GM23338 (cell line): Measurements from ENCODE around the gene ZNF609. TPM values are rescaled to one million over a fixed set of nuclear protein-coding genes. Genes with fewer than 3 reads are reported as not detected.
A peak's percentile ranks its signal among the peaks of the same experiment; 100 is the strongest.

Experiments used
- ATAC-seq: fragments of 200-7000 bp; cut with Tn5 transposase; 3 replicates; pipeline ENCODE4 v1.9.1; 2020
- DNase-seq: peaks from one replicate; pipeline ENCODE4 v3.0.0-alpha.2; 2015; ENCODE audit warnings: low spot score
- H2AFZ ChIP-seq: fragments of 200-600 bp; sonication (generic); 2 replicates; pipeline ENCODE4 v1.8.0; 2016; ENCODE audit warnings: antibody characterized with exemption, mild to moderate bottlenecking, moderate library complexity
- H3F3A ChIP-seq: fragments of 200-600 bp; sonication (generic); replicated peaks from 2 replicates; pipeline ENCODE4 v1.8.0; 2017; ENCODE audit warnings: antibody characterized with exemption, mixed run types, low read depth
- H3K27ac ChIP-seq: fragments of 200-600 bp; sonication (generic); 2 replicates; pipeline ENCODE4 v1.6.1; 2016; ENCODE audit warnings: low read depth
- H3K27me3 ChIP-seq: fragments of 200-600 bp; sonication (generic); 2 replicates; pipeline ENCODE4 v1.8.0; 2016; ENCODE audit warnings: mild to moderate bottlenecking, mixed run types, moderate library complexity; ENCODE audit not compliant: insufficient read depth
- H3K36me3 ChIP-seq: fragments of 200-600 bp; sonication (generic); 2 replicates; pipeline ENCODE4 v1.8.0; 2016; ENCODE audit warnings: mild to moderate bottlenecking; ENCODE audit not compliant: insufficient read depth
- H3K4me1 ChIP-seq: fragments of 200-600 bp; sonication (generic); 2 replicates; pipeline ENCODE4 v1.8.0; 2016; ENCODE audit warnings: mild to moderate bottlenecking, moderate library complexity; ENCODE audit not compliant: insufficient read depth
- H3K4me2 ChIP-seq: fragments of 200-600 bp; sonication (generic); 2 replicates; pipeline ENCODE4 v1.7.1; 2017; ENCODE audit warnings: mixed run types
- H3K4me3 ChIP-seq: fragments of 200-600 bp; sonication (generic); 2 replicates; pipeline ENCODE4 v1.6.1; 2016; ENCODE audit warnings: mixed run types
- H3K79me2 ChIP-seq: fragments of 200-600 bp; sonication (generic); replicated peaks from 2 replicates; pipeline ENCODE4 v1.8.0; 2017; ENCODE audit warnings: mild to moderate bottlenecking; ENCODE audit not compliant: insufficient read depth
- H3K9me2 ChIP-seq: fragments of 200-600 bp; sonication (generic); 2 replicates; pipeline ENCODE4 v1.8.0; 2017; ENCODE audit not compliant: insufficient read depth
- H4K20me1 ChIP-seq: fragments of 200-600 bp; sonication (generic); replicated peaks from 2 replicates; pipeline ENCODE4 v1.8.0; 2017; ENCODE audit warnings: mild to moderate bottlenecking; ENCODE audit not compliant: insufficient read depth
- H3K27ac Mint-ChIP-seq: 2 replicates; pipeline ENCODE4 v1.8.0; 2020; ENCODE audit warnings: inconsistent platforms, mild to moderate bottlenecking, moderate library complexity, mixed read lengths
- H3K27me3 Mint-ChIP-seq: 3 replicates; pipeline ENCODE4 v1.8.0; 2022; ENCODE audit warnings: low read depth, mild to moderate bottlenecking, moderate library complexity, mixed read lengths, inconsistent platforms; ENCODE audit not compliant: insufficient read depth, poor library complexity
- H3K36me3 Mint-ChIP-seq: 3 replicates; pipeline ENCODE4 v1.8.0; 2021; ENCODE audit warnings: low read depth, mild to moderate bottlenecking, inconsistent platforms, moderate library complexity, mixed read lengths
- H3K4me1 Mint-ChIP-seq: 3 replicates; pipeline ENCODE4 v1.8.0; 2020; ENCODE audit warnings: mild to moderate bottlenecking, inconsistent platforms, mixed read lengths
- H3K4me3 Mint-ChIP-seq: 3 replicates; pipeline ENCODE4 v1.8.0; 2021; ENCODE audit warnings: moderate library complexity, mild to moderate bottlenecking, inconsistent platforms, mixed read lengths
- H3K9me3 Mint-ChIP-seq: 3 replicates; pipeline ENCODE4 v1.8.0; 2020; ENCODE audit warnings: moderate library complexity, mild to moderate bottlenecking, inconsistent platforms, mixed read lengths
- CREB1 ChIP-seq: fragments of 250-450 bp; sonication (Bioruptor Pico); IDR thresholded peaks from 2 replicates; pipeline ENCODE4 v1.5.0; 2020; ENCODE audit warnings: low read depth, mild to moderate bottlenecking, moderate library complexity
- CTCF ChIP-seq, 2 experiments: fragments of 200-600 bp in 1 of 2; sonication (generic) in 1 of 2; conservative IDR thresholded peaks; 2 replicates each; pipeline versions ENCODE4 v1.5.1 to v1.6.1; 2016 to 2017; ENCODE audit warnings: antibody characterized with exemption in 2 of 2, low read depth in 2 of 2, mild to moderate bottlenecking in 2 of 2, moderate library complexity in 1 of 2
- ETS1 ChIP-seq: IDR thresholded peaks from 2 replicates; pipeline ENCODE4 v1.6.1; 2016; ENCODE audit warnings: antibody characterized with exemption
- EZH2 ChIP-seq: fragments of 200-600 bp; sonication (generic); IDR thresholded peaks from one replicate; pipeline ENCODE4 v1.8.0; 2017; ENCODE audit warnings: antibody characterized with exemption, mild to moderate bottlenecking, low read depth; ENCODE audit not compliant: unreplicated experiment
- EZH2phosphoT487 ChIP-seq: fragments of 200-600 bp; sonication (generic); IDR thresholded peaks from one replicate; pipeline ENCODE4 v1.8.1; 2018; ENCODE audit warnings: antibody characterized with exemption; ENCODE audit not compliant: unreplicated experiment
- JUNB ChIP-seq: IDR thresholded peaks from one replicate; pipeline ENCODE4 v1.6.1; 2016; ENCODE audit warnings: antibody characterized with exemption; ENCODE audit not compliant: unreplicated experiment
- NANOG ChIP-seq: IDR thresholded peaks from 2 replicates; pipeline ENCODE4 v1.6.1; 2016; ENCODE audit warnings: antibody characterized with exemption, borderline replicate concordance
- POLR2AphosphoS5 ChIP-seq: IDR thresholded peaks from 2 replicates; pipeline ENCODE4 v1.6.1; 2016; ENCODE audit warnings: antibody characterized with exemption, low read depth
- REST ChIP-seq: IDR thresholded peaks from one replicate; pipeline ENCODE4 v1.6.1; 2018; ENCODE audit warnings: antibody characterized with exemption; ENCODE audit not compliant: unreplicated experiment
- STAT1 ChIP-seq: IDR thresholded peaks from one replicate; pipeline ENCODE4 v1.6.1; 2016; ENCODE audit warnings: antibody characterized with exemption; ENCODE audit not compliant: unreplicated experiment
- ZNF114 ChIP-seq: fragments of 250-450 bp; sonication (Bioruptor Pico); IDR thresholded peaks from 2 replicates; pipeline ENCODE4 v1.5.0; 2020; ENCODE audit warnings: mild to moderate bottlenecking, moderate library complexity
- ZNF331 ChIP-seq: fragments of 250-450 bp; sonication (Bioruptor Pico); IDR thresholded peaks from 2 replicates; pipeline ENCODE4 v1.5.0; 2020; ENCODE audit warnings: low read depth, mild to moderate bottlenecking, moderate library complexity
- polyA plus RNA-seq: library from polyadenylated mRNA; unstranded; fragments of >200 nt; fragmentation: Nextera tagmentation; extraction: Ambion mirVana; gene quantifications from 2 replicates; pipeline ENCODE4 v1.2.1, GENCODE V29; 2016
- total RNA-seq: library from RNA; depleted of rRNA; stranded (reverse); fragments of >200 nt; shearing (Covaris generic); gene quantifications from 2 replicates; pipeline ENCODE4 v1.2.3, GENCODE V29; 2014
- TF ChIP-seq, protein P1 (sequence below): fragments of 250-450 bp; sonication (Bioruptor Pico); IDR thresholded peaks from 2 replicates; pipeline ENCODE4 v1.5.0; 2020; ENCODE audit warnings: mild to moderate bottlenecking, moderate library complexity

ZNF609 gene
- total and polyA plus RNA-seq, 2 experiments from 2014 or later: 26.4 to 40.2 TPM

DNA sequence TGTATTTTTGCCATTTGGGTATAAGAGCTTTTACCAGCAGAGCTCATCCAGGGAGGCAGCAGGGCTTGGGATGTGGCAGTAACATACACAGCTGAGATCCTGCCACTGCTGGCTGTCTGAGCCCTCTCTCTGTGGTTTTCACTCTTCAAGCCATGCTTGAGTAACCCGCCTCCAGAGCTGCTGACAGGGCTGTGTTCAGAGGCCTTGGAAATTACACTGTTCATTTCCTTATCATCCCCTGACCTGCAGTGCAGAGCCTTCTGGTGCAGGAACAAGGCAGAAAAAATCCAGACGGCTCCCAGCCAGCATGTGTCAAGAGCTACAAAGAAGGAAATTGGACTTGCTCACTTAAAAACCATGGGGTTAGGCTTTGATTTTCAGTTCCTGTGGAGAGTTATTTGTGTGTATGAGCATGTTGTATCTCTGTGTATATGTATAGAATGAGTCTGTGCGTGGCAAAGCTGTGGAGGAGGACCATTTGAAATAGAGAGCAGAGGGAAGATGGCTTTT is 47.0 kb downstream of the ZNF609 start:
- no peak for TF ChIP-seq JUNB
- no peak for TF ChIP-seq ZNF331 (CRISPR knock-in tag)
- TF ChIP-seq POLR2AphosphoS5: no peak
- TF ChIP-seq, protein P1, sequence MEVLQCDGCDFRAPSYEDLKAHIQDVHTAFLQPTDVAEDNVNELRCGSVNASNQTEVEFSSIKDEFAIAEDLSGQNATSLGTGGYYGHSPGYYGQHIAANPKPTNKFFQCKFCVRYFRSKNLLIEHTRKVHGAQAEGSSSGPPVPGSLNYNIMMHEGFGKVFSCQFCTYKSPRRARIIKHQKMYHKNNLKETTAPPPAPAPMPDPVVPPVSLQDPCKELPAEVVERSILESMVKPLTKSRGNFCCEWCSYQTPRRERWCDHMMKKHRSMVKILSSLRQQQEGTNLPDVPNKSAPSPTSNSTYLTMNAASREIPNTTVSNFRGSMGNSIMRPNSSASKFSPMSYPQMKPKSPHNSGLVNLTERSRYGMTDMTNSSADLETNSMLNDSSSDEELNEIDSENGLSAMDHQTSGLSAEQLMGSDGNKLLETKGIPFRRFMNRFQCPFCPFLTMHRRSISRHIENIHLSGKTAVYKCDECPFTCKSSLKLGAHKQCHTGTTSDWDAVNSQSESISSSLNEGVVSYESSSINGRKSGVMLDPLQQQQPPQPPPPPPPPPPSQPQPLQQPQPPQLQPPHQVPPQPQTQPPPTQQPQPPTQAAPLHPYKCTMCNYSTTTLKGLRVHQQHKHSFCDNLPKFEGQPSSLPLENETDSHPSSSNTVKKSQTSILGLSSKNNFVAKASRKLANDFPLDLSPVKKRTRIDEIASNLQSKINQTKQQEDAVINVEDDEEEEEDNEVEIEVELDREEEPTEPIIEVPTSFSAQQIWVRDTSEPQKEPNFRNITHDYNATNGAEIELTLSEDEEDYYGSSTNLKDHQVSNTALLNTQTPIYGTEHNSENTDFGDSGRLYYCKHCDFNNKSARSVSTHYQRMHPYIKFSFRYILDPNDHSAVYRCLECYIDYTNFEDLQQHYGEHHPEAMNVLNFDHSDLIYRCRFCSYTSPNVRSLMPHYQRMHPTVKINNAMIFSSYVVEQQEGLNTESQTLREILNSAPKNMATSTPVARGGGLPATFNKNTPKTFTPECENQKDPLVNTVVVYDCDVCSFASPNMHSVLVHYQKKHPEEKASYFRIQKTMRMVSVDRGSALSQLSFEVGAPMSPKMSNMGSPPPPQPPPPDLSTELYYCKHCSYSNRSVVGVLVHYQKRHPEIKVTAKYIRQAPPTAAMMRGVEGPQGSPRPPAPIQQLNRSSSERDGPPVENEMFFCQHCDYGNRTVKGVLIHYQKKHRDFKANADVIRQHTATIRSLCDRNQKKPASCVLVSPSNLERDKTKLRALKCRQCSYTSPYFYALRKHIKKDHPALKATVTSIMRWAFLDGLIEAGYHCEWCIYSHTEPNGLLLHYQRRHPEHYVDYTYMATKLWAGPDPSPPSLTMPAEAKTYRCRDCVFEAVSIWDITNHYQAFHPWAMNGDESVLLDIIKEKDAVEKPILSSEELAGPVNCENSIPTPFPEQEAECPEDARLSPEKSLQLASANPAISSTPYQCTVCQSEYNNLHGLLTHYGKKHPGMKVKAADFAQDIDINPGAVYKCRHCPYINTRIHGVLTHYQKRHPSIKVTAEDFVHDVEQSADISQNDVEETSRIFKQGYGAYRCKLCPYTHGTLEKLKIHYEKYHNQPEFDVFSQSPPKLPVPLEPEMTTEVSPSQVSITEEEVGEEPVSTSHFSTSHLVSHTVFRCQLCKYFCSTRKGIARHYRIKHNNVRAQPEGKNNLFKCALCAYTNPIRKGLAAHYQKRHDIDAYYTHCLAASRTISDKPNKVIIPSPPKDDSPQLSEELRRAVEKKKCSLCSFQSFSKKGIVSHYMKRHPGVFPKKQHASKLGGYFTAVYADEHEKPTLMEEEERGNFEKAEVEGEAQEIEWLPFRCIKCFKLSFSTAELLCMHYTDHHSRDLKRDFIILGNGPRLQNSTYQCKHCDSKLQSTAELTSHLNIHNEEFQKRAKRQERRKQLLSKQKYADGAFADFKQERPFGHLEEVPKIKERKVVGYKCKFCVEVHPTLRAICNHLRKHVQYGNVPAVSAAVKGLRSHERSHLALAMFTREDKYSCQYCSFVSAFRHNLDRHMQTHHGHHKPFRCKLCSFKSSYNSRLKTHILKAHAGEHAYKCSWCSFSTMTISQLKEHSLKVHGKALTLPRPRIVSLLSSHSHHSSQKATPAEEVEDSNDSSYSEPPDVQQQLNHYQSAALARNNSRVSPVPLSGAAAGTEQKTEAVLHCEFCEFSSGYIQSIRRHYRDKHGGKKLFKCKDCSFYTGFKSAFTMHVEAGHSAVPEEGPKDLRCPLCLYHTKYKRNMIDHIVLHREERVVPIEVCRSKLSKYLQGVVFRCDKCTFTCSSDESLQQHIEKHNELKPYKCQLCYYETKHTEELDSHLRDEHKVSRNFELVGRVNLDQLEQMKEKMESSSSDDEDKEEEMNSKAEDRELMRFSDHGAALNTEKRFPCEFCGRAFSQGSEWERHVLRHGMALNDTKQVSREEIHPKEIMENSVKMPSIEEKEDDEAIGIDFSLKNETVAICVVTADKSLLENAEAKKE (CRISPR knock-in tag): no peak
- TF ChIP-seq STAT1: no peak
- TF ChIP-seq CREB1: no peak
- TF ChIP-seq NANOG: no peak
- TF ChIP-seq ZNF114 (CRISPR knock-in tag): no peak
- TF ChIP-seq EZH2: no peak
- no peak for TF ChIP-seq CTCF (conservative IDR thresholded peaks at IDR 0.05; ENCODE audit: low read depth in 2 of 2)
- no peak for TF ChIP-seq EZH2phosphoT487
- TF ChIP-seq ETS1: no peak
- no peak for TF ChIP-seq REST
- Histone ChIP-seq H3K27me3 (no peaks in the 10 kb centered on the region), H3K36me3 (0 out of 2 replicates have a peak, but pooled peaks cover 3% of the 10 kb centered on the region), H4K20me1 (peaks cover 47% of the 10 kb centered on the region), H3K9me2 (no peaks in the 10 kb centered on the region), H3K4me1 (peaks cover 15% of the 10 kb centered on the region), H3K4me2 (no peak overlapping the region), H3K79me2 (peaks cover 100% of the 10 kb centered on the region), H3F3A (no peaks in the 10 kb centered on the region), H3K4me3 (no peak overlapping the region), H2AFZ (no peak overlapping the region), H3K27ac (no peak overlapping the region)
- Mint-ChIP-seq H3K27ac (no peak overlapping the region), H3K36me3 (peaks cover 1% of the 10 kb centered on the region; the same call in 2 of the 3 replicates), H3K9me3 (no peaks in the 10 kb centered on the region), H3K4me3 (no peak overlapping the region), H3K27me3 (no peaks in the 10 kb centered on the region), H3K4me1 (peaks cover 15% of the 10 kb centered on the region)
- peak; percentile 21; the same call in 1 of the 3 replicates for ATAC-seq
- no peak for DNase-seq
